H1 (cell line): ENCODE data around the gene GYS2. TPM values are rescaled to one million over a fixed set of nuclear protein-coding genes. Genes with fewer than 3 reads are reported as not detected.

Experiments
- BACH1 ChIP-seq: IDR thresholded peaks from 2 replicates; pipeline ENCODE4 v1.6.1; 2012; ENCODE audit warnings: low read length, improper control_type of control experiment
- CEBPB ChIP-seq: IDR thresholded peaks from 2 replicates; pipeline ENCODE4 v1.6.1; 2012; ENCODE audit warnings: low read depth, low read length
- CHD2 ChIP-seq: IDR thresholded peaks from 2 replicates; pipeline ENCODE4 v1.6.1; 2012; ENCODE audit warnings: low read length, improper control_type of control experiment
- MAFK ChIP-seq: IDR thresholded peaks from 2 replicates; pipeline ENCODE4 v1.6.1; 2012; ENCODE audit warnings: low read depth, mild to moderate bottlenecking, improper control_type of control experiment, low read length
- NRF1 ChIP-seq: IDR thresholded peaks from 2 replicates; pipeline ENCODE4 v1.6.1; 2011; ENCODE audit warnings: mild to moderate bottlenecking, low read depth, low read length, improper control_type of control experiment
- TAF1 ChIP-seq: IDR thresholded peaks from 2 replicates; pipeline ENCODE4 v1.6.1; 2011; ENCODE audit warnings: mild to moderate bottlenecking, low read depth, low read length
- polyA plus RNA-seq, 7 experiments: library from polyadenylated mRNA; depleted of rRNA in 3 of 7; stranded (reverse) in 5 of 7; unstranded in 2 of 7; fragments of >200 nt in 5 of 7; fragments of 200-250 nt in 2 of 7; gene quantifications; 1 replicate in 5 of 7; 2 replicates in 1 of 7; 4 replicates in 1 of 7; pipeline versions ENCODE4 v1.2.1 to v1.2.3, GENCODE V29; 2011 to 2013; ENCODE audit warnings: missing spikeins in 2 of 7, mixed read lengths in 2 of 7
- total RNA-seq: library from RNA; stranded (reverse); fragmentation: NEBNext Ultra II Directional; extraction: Animal tissue kit (Norgen Biotek cat#: 25700); gene quantifications from 2 replicates; pipeline ENCODE4 v1.2.1, GENCODE V29; 2021

The GYS2 gene
- total and polyA plus RNA-seq, 2 of the 8 experiments (the other 6 are each of a cell fraction or from before 2014, with no cell fraction given) = not detected

DNA sequence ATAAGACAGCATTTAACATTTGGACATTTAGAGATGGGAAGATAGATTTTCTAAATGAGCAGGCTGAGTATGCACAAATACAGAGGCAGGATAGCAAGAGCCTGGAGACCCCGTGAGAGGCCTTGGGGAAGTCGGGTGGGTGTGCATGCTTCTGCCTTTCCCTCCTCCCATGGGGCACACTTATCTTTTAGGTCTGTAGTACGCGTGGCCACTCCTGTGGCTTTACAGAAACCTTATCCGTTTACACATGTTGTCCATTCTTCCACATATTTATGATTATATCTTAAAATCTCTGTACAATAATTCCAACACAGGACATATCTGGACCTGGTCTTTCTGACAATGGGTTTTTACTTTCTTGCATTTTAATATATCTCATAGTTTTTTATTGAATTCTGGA lies 33.6 kb downstream of the GYS2 start (continued):
- no peak for TF ChIP-seq BACH1
- TF ChIP-seq MAFK = no peak
- TF ChIP-seq NRF1 = no peak
- no peak for TF ChIP-seq CHD2
- TF ChIP-seq TAF1 = no peak
- TF ChIP-seq CEBPB = no peak
